Ovary (tissue), 3 donors: ENCODE results near the gene PERM1.

ENCODE experiments used
- CTCF ChIP-seq, 3 donors: fragments of 450-650 bp in 2 of 3; fragments of 200-600 bp in 1 of 3; IDR thresholded peaks; one replicate each; pipeline versions ENCODE4 v1.5.1 to v1.8.0; 2016 to 2022; ENCODE audit warnings: antibody characterized with exemption in 3 of 3, mild to moderate bottlenecking in 1 of 3
- EP300 ChIP-seq: sonication (generic); formaldehyde crosslinking; IDR thresholded peaks from one replicate; pipeline ENCODE4 v1.6.1; 2017; ENCODE audit warnings: antibody characterized with exemption
- POLR2A ChIP-seq: fragments of 450-650 bp; IDR thresholded peaks from one replicate; pipeline ENCODE4 v1.6.1; 2017; ENCODE audit warnings: antibody characterized with exemption, mild to moderate bottlenecking, moderate library complexity
- donor health status: DM: no; HTN: no; CAD: no.

DNA sequence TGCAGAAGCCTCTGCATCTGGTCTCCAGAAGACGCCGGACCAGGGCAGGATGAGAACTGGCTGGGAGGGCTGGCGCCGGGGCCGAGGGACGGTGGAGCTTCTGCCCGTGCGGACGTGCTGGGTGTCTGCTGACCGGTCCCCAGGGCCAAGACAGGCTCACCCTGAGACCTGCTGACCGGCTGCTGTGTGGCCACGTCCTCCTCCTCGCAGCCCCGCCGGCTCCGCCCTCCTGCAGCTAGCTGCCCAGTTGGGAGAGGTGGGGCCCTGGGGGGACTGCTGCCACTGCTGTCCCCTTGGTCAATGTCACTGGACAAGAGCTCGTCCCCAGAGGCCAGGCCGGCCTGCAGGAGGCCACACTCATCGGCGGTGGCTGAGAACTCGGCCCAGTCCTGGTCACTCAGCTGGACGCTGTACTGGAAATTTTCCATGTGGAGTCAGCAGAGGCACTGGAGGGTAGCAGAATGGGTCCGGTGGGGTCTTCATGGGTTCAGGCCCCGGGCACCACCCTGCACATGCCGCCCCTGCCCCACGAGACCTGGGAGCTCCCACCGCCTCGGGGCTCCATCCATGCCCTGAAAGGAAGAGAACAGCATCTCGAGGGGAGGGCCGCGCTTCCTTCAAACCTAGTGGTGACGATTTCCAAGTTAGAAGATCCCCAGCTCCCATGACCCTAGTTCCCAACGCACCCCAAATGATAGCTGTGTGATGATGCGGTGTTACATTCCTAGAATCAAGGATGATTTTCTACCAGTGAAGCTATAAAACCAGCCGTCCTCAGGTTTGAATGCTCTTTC, 1.1 kb downstream of the PERM1 start:
- TF ChIP-seq EP300 (no peak), POLR2A (no peak), CTCF (IDR thresholded peaks at IDR 0.05) (no peak)
